HepG2 (cell line): ENCODE measurements around the gene PTGES3. TPM values are rescaled to one million over a fixed set of nuclear protein-coding genes. Genes with fewer than 3 reads are reported as not detected.

Experiments
- AKNA ChIP-seq: sonication (generic); formaldehyde crosslinking; IDR thresholded peaks from 2 replicates; pipeline ENCODE4 v1.4.0; 2020; ENCODE audit warnings: missing genetic modification reagents, borderline replicate concordance
- ATF2 ChIP-seq: sonication (generic); formaldehyde crosslinking; IDR thresholded peaks from 2 replicates; pipeline ENCODE4 v1.4.0; 2020; ENCODE audit warnings: missing genetic modification reagents
- MAFF ChIP-seq: IDR thresholded peaks from 2 replicates; pipeline ENCODE4 v1.6.1; 2011; ENCODE audit warnings: low read depth, low read length, improper control_type of control experiment
- PHF5A ChIP-seq: IDR thresholded peaks from one replicate; pipeline ENCODE4 v1.6.1; 2018; ENCODE audit warnings: low read depth, missing genetic modification reagents; ENCODE audit not compliant: unreplicated experiment
- POLR2A ChIP-seq, 2 experiments: IDR thresholded peaks; 2 replicates each; pipeline ENCODE4 v1.6.1; 2011; ENCODE audit warnings: low read depth in 2 of 2, low read length in 2 of 2, mild to moderate bottlenecking in 1 of 2, moderate library complexity in 1 of 2; ENCODE audit not compliant: insufficient read depth in 1 of 2
- RFX5 ChIP-seq: IDR thresholded peaks from 2 replicates; pipeline ENCODE4 v1.6.1; 2011; ENCODE audit warnings: low read depth, low read length, improper control_type of control experiment
- TEAD2 ChIP-seq: sonication (generic); formaldehyde crosslinking; IDR thresholded peaks from 2 replicates; pipeline ENCODE4 v1.9.0; 2021; ENCODE audit warnings: missing genetic modification reagents
- ZKSCAN8 ChIP-seq: IDR thresholded peaks from 2 replicates; pipeline ENCODE4 v1.6.1; 2016; ENCODE audit warnings: borderline replicate concordance, missing genetic modification reagents, missing compliant biosample characterization
- ZNF207 ChIP-seq: fragments of 450-650 bp; IDR thresholded peaks from 2 replicates; pipeline ENCODE4 v1.6.1; 2016; ENCODE audit warnings: antibody characterized with exemption, borderline replicate concordance
- ZNF33B ChIP-seq: sonication (generic); formaldehyde crosslinking; IDR thresholded peaks from 2 replicates; pipeline ENCODE4 v1.5.1; 2020; ENCODE audit warnings: mild to moderate bottlenecking, missing genetic modification reagents
- ZNF432 ChIP-seq: sonication (generic); formaldehyde crosslinking; IDR thresholded peaks from 2 replicates; pipeline ENCODE4 v1.5.0; 2020; ENCODE audit warnings: missing genetic modification reagents, mild to moderate bottlenecking, borderline replicate concordance
- ZNF512B ChIP-seq: sonication (generic); formaldehyde crosslinking; IDR thresholded peaks from 2 replicates; pipeline ENCODE4 v1.5.1; 2020; ENCODE audit warnings: missing genetic modification reagents, mild to moderate bottlenecking, borderline replicate concordance
- ZNF513 ChIP-seq: sonication (generic); formaldehyde crosslinking; conservative IDR thresholded peaks from 2 replicates; pipeline ENCODE4 v1.5.0; 2020; ENCODE audit warnings: missing genetic modification reagents
- ZNF678 ChIP-seq: sonication (generic); formaldehyde crosslinking; IDR thresholded peaks from 2 replicates; pipeline ENCODE4 v1.4.0; 2020; ENCODE audit warnings: mild to moderate bottlenecking, missing genetic modification reagents
- ZNF724P ChIP-seq: sonication (generic); formaldehyde crosslinking; IDR thresholded peaks from 2 replicates; pipeline ENCODE4 v1.8.0; 2022; ENCODE audit warnings: missing genetic modification reagents, borderline replicate concordance
- polyA plus RNA-seq, 8 experiments: library from polyadenylated mRNA; depleted of rRNA in 3 of 8; stranded (reverse) in 7 of 8; unstranded in 1 of 8; fragments of >200 nt; fragmentation: Illumina TruSeq in 4 of 8; extraction: Trizol in 4 of 8; gene quantifications; 2 replicates each; pipeline versions ENCODE4 v1.2.1 to v1.2.3, GENCODE V29; 2011 to 2016; ENCODE audit warnings: low read depth in 4 of 8, missing spikeins in 1 of 8, mixed read lengths in 1 of 8; ENCODE audit not compliant: insufficient read depth in 1 of 8
- total RNA-seq, 5 experiments: library from RNA; depleted of rRNA; stranded (reverse); fragments of >200 nt; fragmentation: Illumina TruSeq; extraction: Trizol; gene quantifications; 2 replicates each; pipeline ENCODE4 v1.2.3, GENCODE V29; 2016; ENCODE audit warnings: low read depth in 1 of 5

The PTGES3 gene
- total and polyA plus RNA-seq, 2 of the 13 experiments (the other 11 are each of a cell fraction or from before 2014, with no cell fraction given): 54.4 to 159 TPM

GRCh38 chr12:56645717-56646446, 42.2 kb downstream of the PTGES3 start, which contains the start of gene ATP5F1B (continued):
- TF ChIP-seq AKNA (CRISPR knock-in tag): no peak
- 0 out of 2 replicates have a peak, but pooled peaks have one; percentile 17 for TF ChIP-seq ZNF33B
- TF ChIP-seq ZNF724P (CRISPR knock-in tag): no peak
- peak; percentile 72 for TF ChIP-seq PHF5A
- TF ChIP-seq RFX5: no peak
- no peak for TF ChIP-seq TEAD2
- 0 out of 2 replicates have a peak, but pooled peaks have one; percentile 38 for TF ChIP-seq ZNF512B (CRISPR knock-in tag)
- peak; percentile 47 for TF ChIP-seq ATF2 (CRISPR knock-in tag)
- peak; percentile 99 for TF ChIP-seq POLR2A (IDR thresholded peaks at IDR 0.05; ENCODE audit: insufficient read depth in 1 of 2, low read depth in 2 of 2, low read length in 2 of 2)
- TF ChIP-seq ZNF678: peak; percentile 67; the same call in 1 of the 2 replicates
- TF ChIP-seq ZNF513 (CRISPR knock-in tag): no peak
- TF ChIP-seq MAFF: no peak
- TF ChIP-seq ZNF207: no peak
- peak; percentile 52; the same call in 1 of the 2 replicates for TF ChIP-seq ZKSCAN8 (CRISPR knock-in tag)
- TF ChIP-seq ZNF432: no peak
